ENCODE results near the gene VSIG10. TPM values are rescaled to one million over a fixed set of nuclear protein-coding genes. Genes with fewer than 3 reads are reported as not detected.
"Not testable (repeated sequence)": the region's sequence is repeated elsewhere in the genome, so short reads cannot be mapped to it uniquely, and the experiment has no call there.

VSIG10 gene
- total RNA-seq, 4 donors from 2014 or later: 122 to 207 (median 155) TPM

- in situ Hi-C loops (cut with MboI; ENCODE audit: low pct_ligation_motif_present in 1 of 4, low pct_unique_long_range_greater_than_20kb in 1 of 4, low sequenced_read_pairs in 3 of 4): no loop called here
- Histone ChIP-seq H3K9me3 (no peaks in the 10 kb centered on the region), H3K27ac (no peak overlapping the region), H3K4me1 (no peaks in the 10 kb centered on the region), H3K4me3 (no peak overlapping the region), H3K27me3 (no peaks in the 10 kb centered on the region), H3K36me3 (peaks cover 0 to 55% (median 27%) of the 10 kb centered on the region in 4 donors)
- intact Hi-C loops (cut with DNase I; ENCODE audit: low total_unique reads): no loop called here
- WGBS, 2 donors (ENCODE audit: low coverage in 1 of 2): 96% methylated on average over 3 to 5 of the region's 5 CpGs
- no peak for DNase-seq
- TF ChIP-seq POLR2A (IDR thresholded peaks at IDR 0.05) (no peak), POLR2AphosphoS5 (IDR thresholded peaks at IDR 0.05) (no peak), EP300 (IDR thresholded peaks at IDR 0.05; ENCODE audit: low read depth) (no peak), CTCF (IDR thresholded peaks at IDR 0.05) (no peak)
Observed at GRCh38 chr12:118029166-118029565, 74.6 kb downstream of the VSIG10 start.

- DNase-seq: no peak
- intact Hi-C loops (cut with DNase I; ENCODE audit: low total_unique reads): no loop called here
- Histone ChIP-seq H3K27me3 (no peaks in the 10 kb centered on the region), H3K4me3 (no peak overlapping the region), H3K36me3 (peaks cover 0 to 38% (median 17%) of the 10 kb centered on the region in 4 donors), H3K9me3 (no peaks in the 10 kb centered on the region), H3K4me1 (no peaks in the 10 kb centered on the region), H3K27ac (no peak overlapping the region)
- no peak for TF ChIP-seq CTCF (IDR thresholded peaks at IDR 0.05)
- TF ChIP-seq POLR2AphosphoS5 (IDR thresholded peaks at IDR 0.05): no peak
- TF ChIP-seq EP300 (IDR thresholded peaks at IDR 0.05; ENCODE audit: low read depth): no peak
- in situ Hi-C loops (cut with MboI; ENCODE audit: low pct_ligation_motif_present in 1 of 4, low pct_unique_long_range_greater_than_20kb in 1 of 4, low sequenced_read_pairs in 3 of 4): no loop called here
- 75 to 80% methylated on average over 1 to 4 of the region's 4 CpGs for WGBS, 2 donors (ENCODE audit: low coverage in 1 of 2)
Observed at GRCh38 chr12:118025168-118025567, 78.6 kb downstream of the VSIG10 start.

- intact Hi-C loops (cut with DNase I; ENCODE audit: low total_unique reads): no loop called here
- TF ChIP-seq CTCF (IDR thresholded peaks at IDR 0.05): no peak
- no peak for TF ChIP-seq POLR2A (IDR thresholded peaks at IDR 0.05)
- no peak for TF ChIP-seq EP300 (IDR thresholded peaks at IDR 0.05; ENCODE audit: low read depth)
- Histone ChIP-seq H3K27me3 (no peaks in the 10 kb centered on the region), H3K27ac (no peak overlapping the region), H3K4me1 (no peaks in the 10 kb centered on the region), H3K4me3 (no peak overlapping the region), H3K9me3 (no peaks in the 10 kb centered on the region), H3K36me3 (peaks cover 0 to 42% (median 15%) of the 10 kb centered on the region in 4 donors)
- no peak for DNase-seq
- in situ Hi-C loops (cut with MboI; ENCODE audit: low pct_ligation_motif_present in 1 of 4, low pct_unique_long_range_greater_than_20kb in 1 of 4, low sequenced_read_pairs in 3 of 4): no loop called here
- WGBS, 2 donors (ENCODE audit: low coverage in 1 of 2): 91% methylated on average over 9 of the region's 9 CpGs; no CpG with 5 or more reads in 1 of the 2 donors
Observed at GRCh38 chr12:118023301-118023860, 80.4 kb downstream of the VSIG10 start.

GRCh38 chr12:118022728-118023109, 81.1 kb downstream of the VSIG10 start:
- Histone ChIP-seq H3K36me3 (peaks cover 0 to 38% (median 15%) of the 10 kb centered on the region in 4 donors), H3K4me3 (no peak overlapping the region)
- no peak for TF ChIP-seq POLR2AphosphoS5 (IDR thresholded peaks at IDR 0.05)
- TF ChIP-seq CTCF (IDR thresholded peaks at IDR 0.05): no peak
- no peak for TF ChIP-seq POLR2A (IDR thresholded peaks at IDR 0.05)
- no peak for TF ChIP-seq EP300 (IDR thresholded peaks at IDR 0.05; ENCODE audit: low read depth)

GRCh38 chr12:118022097-118022727, 81.6 kb downstream of the VSIG10 start:
- intact Hi-C loops (cut with DNase I; ENCODE audit: low total_unique reads); DNase-seq: not testable (repeated sequence)
- H3K36me3 ChIP-seq: peaks cover 0 to 35% (median 15%) of the 10 kb centered on the region in 4 donors

More at GRCh38 chr12:118022728-118023109, 81.1 kb downstream of the VSIG10 start:
- no peak for DNase-seq
- in situ Hi-C loops (cut with MboI; ENCODE audit: low pct_ligation_motif_present in 1 of 4, low pct_unique_long_range_greater_than_20kb in 1 of 4, low sequenced_read_pairs in 3 of 4) (no loop called here), intact Hi-C loops (cut with DNase I; ENCODE audit: low total_unique reads) (no loop called here)
- Histone ChIP-seq H3K27ac (no peak overlapping the region), H3K9me3 (no peaks in the 10 kb centered on the region), H3K27me3 (no peaks in the 10 kb centered on the region), H3K4me1 (peaks cover 0 to 4% (median 2%) of the 10 kb centered on the region in 4 donors)
- WGBS, 2 donors (ENCODE audit: low coverage in 1 of 2): 98% methylated on average over 3 of the region's 3 CpGs; no CpG with 5 or more reads in 1 of the 2 donors

More at GRCh38 chr12:118022097-118022727, 81.6 kb downstream of the VSIG10 start:
- H3K9me3 ChIP-seq; H3K4me1 ChIP-seq; in situ Hi-C loops (cut with MboI; ENCODE audit: low pct_ligation_motif_present in 1 of 4, low pct_unique_long_range_greater_than_20kb in 1 of 4, low sequenced_read_pairs in 3 of 4); H3K27me3 ChIP-seq; H3K4me3 ChIP-seq; H3K27ac ChIP-seq: not testable (repeated sequence)
- WGBS, 2 donors (ENCODE audit: low coverage in 1 of 2): 79 to 95% methylated on average over 6 to 13 of the region's 13 CpGs
